ENCODE measurements around the gene GCNT1. TPM values are rescaled to one million over a fixed set of nuclear protein-coding genes. Genes with fewer than 3 reads are reported as not detected.
A peak's percentile ranks its signal among the peaks of the same experiment; 100 is the strongest.

GCNT1 gene
- total and polyA plus RNA-seq, 2 of the 13 experiments (the other 11 are each of a cell fraction or from before 2014, with no cell fraction given): 0.55 to 1.7 TPM

- TF ChIP-seq ASH2L (IDR thresholded peaks at IDR 0.05; ENCODE audit: insufficient read length, low read depth, low read length): no peak
- no peak for TF ChIP-seq SP5 (CRISPR knock-in tag; IDR thresholded peaks at IDR 0.05; ENCODE audit: borderline replicate concordance, low read depth)
- TF ChIP-seq CBX2 (IDR thresholded peaks at IDR 0.05; ENCODE audit: low read depth, low read length): no peak
- no peak for TF ChIP-seq CBX2 (CRISPR knock-in tag; IDR thresholded peaks at IDR 0.05; ENCODE audit: low read depth)
- TF ChIP-seq DNMT3B (CRISPR knock-in tag; conservative IDR thresholded peaks at IDR 0.05): no peak
- TF ChIP-seq ZNF451 (CRISPR knock-in tag; IDR thresholded peaks at IDR 0.05): no peak
Observed at GRCh38 chr9:76441551-76442322, 17.2 kb upstream of the GCNT1 start (continued).

- H3K79me2 ChIP-seq (ENCODE audit: insufficient read depth, low read length): no peaks in the 10 kb centered on the region
- ChIA-PET POLR2A (no interaction called here), CTCF (ENCODE audit: low intra/inter-chr PET ratio, low total read pairs) (no interaction called here)
- H3K4me1 ChIP-seq (ENCODE audit: insufficient read depth, low read length): peaks cover 12% of the 10 kb centered on the region
- no peaks in the 10 kb centered on the region for H3K27me3 ChIP-seq (ENCODE audit: control insufficient read depth in 1 of 2, insufficient read depth in 2 of 2, low read length in 2 of 2)
- no TSS peak for BruUV-seq (replicated peaks)
- H2AFZ ChIP-seq (ENCODE audit: low read length): peak overlapping the region; percentile 11
- intact Hi-C loops (cut with micrococcal nuclease; ENCODE audit: unreplicated experiment): no loop called here
- H3K9me3 ChIP-seq (ENCODE audit: low read length): peaks cover 4% of the 10 kb centered on the region
- H3K4me2 ChIP-seq (ENCODE audit: low read depth, low read length): peak overlapping the region; percentile 15; the same call in 1 of the 2 replicates
- FAIRE-seq: no peak
- no peak for TF ChIP-seq SMAD1 (CRISPR knock-in tag; IDR thresholded peaks at IDR 0.05; ENCODE audit: borderline replicate concordance, low read depth)
- TF ChIP-seq SATB2 (CRISPR knock-in tag; IDR thresholded peaks at IDR 0.05): no peak
- no peak for TF ChIP-seq CEBPG (CRISPR knock-in tag; IDR thresholded peaks at IDR 0.05)
- TF ChIP-seq ZNF776 (CRISPR knock-in tag; IDR thresholded peaks at IDR 0.05): no peak
- no peaks in the 10 kb centered on the region for H4K20me1 ChIP-seq (ENCODE audit: insufficient read depth, low read length)
- in situ Hi-C loops (cut with HindIII; ENCODE audit: extremely low pct_ligation_motif_present, low pct_unique_long_range_greater_than_20kb): no loop called here
- H3K4me3 ChIP-seq (replicated peaks in 1 of 3; ENCODE audit: insufficient read depth in 1 of 3, low read depth in 2 of 3, low read length in 3 of 3): no peak overlapping the region
- 13% methylated on average over 3 of the region's 3 CpGs for WGBS (ENCODE audit: low lambda C conversion rate)
- no peaks in the 10 kb centered on the region for H3K36me3 ChIP-seq (replicated peaks in 1 of 2; ENCODE audit: control insufficient read depth in 1 of 2, insufficient read depth in 2 of 2, low read length in 2 of 2)
- no peak for DNase-seq (ENCODE audit: low spot score)
- no peak overlapping the region for H3K9ac ChIP-seq (ENCODE audit: insufficient read depth, low read depth, low read length)
- ATAC-seq: no peak
- H3K27ac ChIP-seq (ENCODE audit: extremely low read length, insufficient read depth, low read length): no peak overlapping the region
Observed at GRCh38 chr9:76443887-76444286, 15.1 kb upstream of the GCNT1 start.
